ENCODE results near the gene SLC7A11.
A peak's percentile ranks its signal among the peaks of the same experiment; 100 is the strongest.

SLC7A11 gene

DNA sequence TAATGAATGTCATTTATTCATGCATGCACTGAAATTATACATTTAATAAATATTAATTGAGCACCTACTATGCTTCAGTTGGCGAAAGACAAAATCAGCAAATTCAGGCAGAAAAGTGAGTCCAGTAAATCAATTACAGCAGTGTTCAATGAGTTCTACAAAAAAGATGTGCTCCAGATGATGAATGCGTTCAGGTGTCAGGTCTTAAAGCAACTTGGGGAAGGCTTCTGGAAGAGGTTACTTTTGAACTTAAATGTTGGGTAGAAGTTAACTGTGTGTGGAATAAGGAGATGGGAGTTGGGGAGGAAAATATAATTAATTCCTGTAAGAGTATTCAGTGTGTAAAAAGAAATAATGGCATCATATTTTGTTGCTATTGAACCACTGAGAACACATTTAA lies 79.0 kb downstream of the SLC7A11 start:
- no peaks in the 10 kb centered on the region for H3K36me3 ChIP-seq (ENCODE audit: control insufficient read depth, insufficient read depth, low read length)
- no peak overlapping the region for H3K9ac ChIP-seq (ENCODE audit: low read length)
- no peak overlapping the region for H3K4me3 ChIP-seq (ENCODE audit: low read depth, low read length)
- H3K9me3 ChIP-seq (ENCODE audit: control insufficient read depth, insufficient read depth, low read depth, low read length), result no peaks in the 10 kb centered on the region
- no peaks in the 10 kb centered on the region for H3K27me3 ChIP-seq (ENCODE audit: control insufficient read depth, insufficient read depth, low read length)
- no peak overlapping the region for H3K27ac ChIP-seq (ENCODE audit: low read depth, low read length)
- H3K4me1 ChIP-seq (ENCODE audit: control insufficient read depth, insufficient read depth, low read length), result peaks cover 12% of the 10 kb centered on the region

DNA sequence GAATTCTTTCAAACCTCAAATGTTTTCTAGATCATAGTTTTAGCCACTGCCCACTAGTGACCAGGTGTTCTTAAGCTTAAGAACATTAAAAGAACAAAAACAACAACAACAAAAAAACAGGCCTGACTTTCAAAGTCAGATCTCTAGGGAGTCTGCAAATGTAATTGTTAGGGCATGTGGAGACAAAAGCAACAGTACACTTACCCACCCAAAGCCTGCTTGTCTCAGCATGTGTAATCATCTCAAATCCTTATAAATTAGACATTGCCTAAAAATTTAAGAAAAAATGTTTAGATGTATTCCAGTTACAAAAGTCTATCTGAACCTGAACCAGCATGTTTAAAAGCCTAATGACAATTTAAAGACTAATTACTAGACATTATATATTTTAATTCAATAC lies 79.9 kb downstream of the SLC7A11 start:
- no peak overlapping the region for H3K27ac ChIP-seq (ENCODE audit: low read depth, low read length)

DNA sequence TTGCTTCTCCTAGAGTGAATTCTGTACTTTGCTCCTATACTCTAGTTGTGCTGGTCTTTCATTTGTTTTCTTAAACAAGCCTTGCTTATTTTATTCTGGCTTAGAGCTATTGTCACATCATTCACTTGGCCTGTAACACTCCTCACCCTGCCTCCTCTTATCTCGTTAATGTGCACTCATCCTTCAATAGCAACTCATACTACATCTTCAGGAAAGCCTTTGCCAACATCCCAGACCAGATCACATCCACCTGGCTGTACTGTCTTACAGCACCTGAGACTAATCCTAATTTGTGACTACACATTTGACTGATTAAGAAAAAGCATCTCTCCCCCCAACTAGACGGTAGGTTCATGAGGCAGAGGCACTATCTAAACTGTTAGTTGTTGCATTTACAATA lies 80.8 kb downstream of the SLC7A11 start:
- peaks cover 12% of the 10 kb centered on the region for H3K4me1 ChIP-seq (ENCODE audit: control insufficient read depth, insufficient read depth, low read length)
- no peak overlapping the region for H3K9ac ChIP-seq (ENCODE audit: low read length)
- H3K36me3 ChIP-seq (ENCODE audit: control insufficient read depth, insufficient read depth, low read length), result no peaks in the 10 kb centered on the region
- no peaks in the 10 kb centered on the region for H3K9me3 ChIP-seq (ENCODE audit: control insufficient read depth, insufficient read depth, low read depth, low read length)
- no peak overlapping the region for H3K27ac ChIP-seq (ENCODE audit: low read depth, low read length)
- H3K4me3 ChIP-seq (ENCODE audit: low read depth, low read length), result no peak overlapping the region
- no peaks in the 10 kb centered on the region for H3K27me3 ChIP-seq (ENCODE audit: control insufficient read depth, insufficient read depth, low read length)

More for the DNA sequence above, 79.9 kb downstream of the SLC7A11 start:
- Histone ChIP-seq H3K9ac (ENCODE audit: low read length) (no peak overlapping the region), H3K9me3 (ENCODE audit: control insufficient read depth, insufficient read depth, low read depth, low read length) (no peaks in the 10 kb centered on the region), H3K4me3 (ENCODE audit: low read depth, low read length) (no peak overlapping the region), H3K36me3 (ENCODE audit: control insufficient read depth, insufficient read depth, low read length) (no peaks in the 10 kb centered on the region), H3K4me1 (ENCODE audit: control insufficient read depth, insufficient read depth, low read length) (peaks cover 12% of the 10 kb centered on the region), H3K27me3 (ENCODE audit: control insufficient read depth, insufficient read depth, low read length) (no peaks in the 10 kb centered on the region)

DNA sequence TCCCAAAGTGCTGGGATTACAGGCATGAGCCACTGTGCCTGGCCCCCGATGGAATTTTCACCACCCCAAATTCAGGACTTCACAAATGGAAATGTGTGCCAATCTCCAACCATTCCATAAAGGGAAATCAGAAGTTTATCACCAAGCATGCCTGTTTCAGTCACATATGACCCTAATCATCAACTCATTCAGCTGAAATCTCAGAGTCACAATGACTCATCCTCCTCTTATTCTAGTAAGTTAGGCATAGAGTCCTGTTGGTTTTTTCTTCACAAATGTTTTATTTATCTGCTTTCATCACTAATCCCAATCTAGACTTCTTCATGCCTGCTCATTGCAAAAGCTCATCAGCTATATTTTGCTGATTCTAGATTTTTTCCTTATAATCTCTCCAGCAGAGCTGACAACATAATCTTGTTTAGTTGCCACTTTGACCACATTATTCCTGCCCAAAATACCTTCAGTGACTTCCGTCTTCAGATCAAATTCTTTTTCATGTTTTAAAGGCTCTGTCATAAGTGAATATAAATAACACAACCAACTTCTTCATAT lies 83.3 kb downstream of the SLC7A11 start:
- H3K9ac ChIP-seq (ENCODE audit: low read length), result no peak overlapping the region
- H3K4me3 ChIP-seq (ENCODE audit: low read depth, low read length), result no peak overlapping the region
- peaks cover 12% of the 10 kb centered on the region for H3K4me1 ChIP-seq (ENCODE audit: control insufficient read depth, insufficient read depth, low read length)
- no peaks in the 10 kb centered on the region for H3K36me3 ChIP-seq (ENCODE audit: control insufficient read depth, insufficient read depth, low read length)
- no peak overlapping the region for H3K27ac ChIP-seq (ENCODE audit: low read depth, low read length)
- no peaks in the 10 kb centered on the region for H3K27me3 ChIP-seq (ENCODE audit: control insufficient read depth, insufficient read depth, low read length)
- no peaks in the 10 kb centered on the region for H3K9me3 ChIP-seq (ENCODE audit: control insufficient read depth, insufficient read depth, low read depth, low read length)

DNA sequence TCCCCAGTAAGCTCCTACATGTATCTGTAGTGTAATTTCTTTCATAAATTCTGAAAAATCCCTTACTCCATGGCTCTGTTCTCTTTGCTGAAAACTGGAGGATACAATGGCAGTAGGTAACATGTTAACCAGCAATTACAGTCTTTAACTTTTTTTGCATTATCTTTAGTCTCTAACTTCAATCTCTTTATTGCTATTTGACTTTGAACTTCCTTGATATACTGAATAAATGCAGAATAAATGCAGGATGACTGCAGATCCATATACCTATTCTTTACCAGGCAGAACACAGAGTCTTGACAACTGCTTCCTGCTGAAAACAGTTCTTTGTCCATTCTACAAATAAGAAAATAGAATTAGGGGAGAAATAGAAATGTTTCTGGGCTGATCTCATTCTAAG lies 101.3 kb downstream of the SLC7A11 start:
- H3K27ac ChIP-seq (ENCODE audit: low read depth, low read length), result no peak overlapping the region
- no peaks in the 10 kb centered on the region for H3K36me3 ChIP-seq (ENCODE audit: control insufficient read depth, insufficient read depth, low read length)
- no peak overlapping the region for H3K9ac ChIP-seq (ENCODE audit: low read length)
- H3K4me1 ChIP-seq (ENCODE audit: control insufficient read depth, insufficient read depth, low read length), result no peaks in the 10 kb centered on the region
- no peaks in the 10 kb centered on the region for H3K27me3 ChIP-seq (ENCODE audit: control insufficient read depth, insufficient read depth, low read length)
- no peak overlapping the region for H3K4me3 ChIP-seq (ENCODE audit: low read depth, low read length)
- H3K9me3 ChIP-seq (ENCODE audit: control insufficient read depth, insufficient read depth, low read depth, low read length), result no peaks in the 10 kb centered on the region

DNA sequence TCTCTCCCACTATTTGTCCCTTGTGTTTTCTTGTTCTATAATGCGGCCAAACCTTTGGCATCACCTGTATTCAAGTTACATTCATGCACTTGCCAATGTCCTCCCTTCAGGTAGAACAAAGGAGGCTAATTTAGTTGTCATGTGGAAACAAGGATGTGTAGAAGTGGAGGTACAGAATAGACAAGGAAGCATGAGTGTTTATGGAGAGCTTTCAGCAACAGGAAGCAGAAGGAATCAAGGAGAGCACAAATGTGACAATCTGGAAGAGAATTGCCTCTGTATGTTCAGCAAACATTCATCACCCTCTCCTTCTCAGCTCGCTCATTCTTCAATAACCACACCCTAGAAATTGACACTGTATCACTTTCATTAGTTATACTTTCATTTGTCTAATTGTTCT lies 103.4 kb downstream of the SLC7A11 start:
- Histone ChIP-seq H3K27me3 (ENCODE audit: control insufficient read depth, insufficient read depth, low read length) (no peaks in the 10 kb centered on the region), H3K36me3 (ENCODE audit: control insufficient read depth, insufficient read depth, low read length) (no peaks in the 10 kb centered on the region), H3K4me3 (ENCODE audit: low read depth, low read length) (no peak overlapping the region), H3K9ac (ENCODE audit: low read length) (no peak overlapping the region), H3K9me3 (ENCODE audit: control insufficient read depth, insufficient read depth, low read depth, low read length) (no peaks in the 10 kb centered on the region), H3K4me1 (ENCODE audit: control insufficient read depth, insufficient read depth, low read length) (no peaks in the 10 kb centered on the region), H3K27ac (ENCODE audit: low read depth, low read length) (no peak overlapping the region)

DNA sequence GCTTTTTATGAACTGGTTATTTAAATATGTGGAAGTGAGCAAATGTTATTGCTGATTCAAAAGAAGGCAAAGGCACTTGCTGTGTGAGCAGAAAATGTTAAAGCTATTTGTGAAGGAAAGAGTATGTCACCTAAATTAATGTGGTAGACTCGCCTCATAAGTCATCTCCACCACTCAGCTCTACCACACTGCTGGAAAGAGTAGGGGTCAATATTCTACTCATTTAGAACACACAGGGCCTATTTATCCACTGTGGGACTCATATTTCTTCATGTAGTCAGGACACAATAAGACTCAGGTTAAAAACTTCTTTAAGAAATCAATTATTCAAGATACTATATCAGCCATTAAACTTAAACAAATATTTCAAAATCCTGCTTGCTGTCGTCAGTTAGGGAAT lies 106.5 kb downstream of the SLC7A11 start:
- no peaks in the 10 kb centered on the region for H3K4me1 ChIP-seq (ENCODE audit: control insufficient read depth, insufficient read depth, low read length)
- H3K27ac ChIP-seq (ENCODE audit: low read depth, low read length), result no peak overlapping the region
- no peaks in the 10 kb centered on the region for H3K27me3 ChIP-seq (ENCODE audit: control insufficient read depth, insufficient read depth, low read length)

DNA sequence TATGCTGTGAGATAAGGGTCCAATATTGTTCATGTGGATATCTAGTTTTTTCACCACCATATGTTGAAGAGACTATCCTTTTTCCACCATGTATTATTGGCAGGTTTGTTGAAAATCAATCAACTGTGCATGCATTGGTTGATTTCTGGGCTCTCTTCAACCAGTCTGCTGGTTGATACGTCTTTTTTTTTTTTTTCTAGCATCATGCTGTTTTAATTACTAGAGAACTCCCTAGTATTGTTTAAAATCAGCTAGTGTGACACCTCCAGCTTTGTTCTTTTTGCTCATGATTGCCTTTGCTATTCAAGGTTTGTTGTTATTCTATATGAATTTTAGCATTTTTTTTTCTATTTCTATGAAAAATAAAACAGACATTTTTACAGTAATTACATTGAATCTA lies 123.9 kb downstream of the SLC7A11 start:
- peaks cover 17% of the 10 kb centered on the region for H3K4me1 ChIP-seq (ENCODE audit: control insufficient read depth, insufficient read depth, low read length)
- H3K36me3 ChIP-seq (ENCODE audit: control insufficient read depth, insufficient read depth, low read length), result no peaks in the 10 kb centered on the region
- no peak overlapping the region for H3K4me3 ChIP-seq (ENCODE audit: low read depth, low read length)
- no peak overlapping the region for H3K27ac ChIP-seq (ENCODE audit: low read depth, low read length)
- peaks cover 6% of the 10 kb centered on the region; the same call in 1 of the 2 replicates for H3K9me3 ChIP-seq (ENCODE audit: control insufficient read depth, insufficient read depth, low read depth, low read length)
- H3K27me3 ChIP-seq (ENCODE audit: control insufficient read depth, insufficient read depth, low read length), result no peaks in the 10 kb centered on the region
- no peak overlapping the region for H3K9ac ChIP-seq (ENCODE audit: low read length)

More for the DNA sequence above, 106.5 kb downstream of the SLC7A11 start:
- Histone ChIP-seq H3K9ac (ENCODE audit: low read length) (no peak overlapping the region), H3K4me3 (ENCODE audit: low read depth, low read length) (no peak overlapping the region), H3K9me3 (ENCODE audit: control insufficient read depth, insufficient read depth, low read depth, low read length) (peaks cover 4% of the 10 kb centered on the region; the same call in 1 of the 2 replicates), H3K36me3 (ENCODE audit: control insufficient read depth, insufficient read depth, low read length) (no peaks in the 10 kb centered on the region)

DNA sequence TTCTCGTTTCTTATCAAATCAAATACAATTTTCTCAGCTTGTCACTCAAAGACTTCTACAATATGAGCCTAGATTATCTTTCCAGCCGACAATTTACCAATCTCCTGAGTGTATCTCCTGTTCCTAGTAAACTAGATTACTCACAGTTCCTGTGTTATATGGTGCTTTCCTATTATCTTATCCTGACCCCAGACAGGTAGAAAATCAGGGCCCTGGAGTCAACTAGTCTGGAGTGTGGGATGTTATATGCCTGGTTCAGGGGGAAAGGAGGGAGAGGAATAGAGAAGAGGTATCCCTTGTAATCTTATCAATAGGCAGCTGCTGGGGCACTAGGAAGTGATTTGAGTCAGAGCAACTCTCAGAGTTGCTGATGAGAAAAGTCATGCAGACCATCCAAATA lies 127.1 kb downstream of the SLC7A11 start:
- no peak overlapping the region for H3K27ac ChIP-seq (ENCODE audit: low read depth, low read length)
- no peaks in the 10 kb centered on the region for H3K36me3 ChIP-seq (ENCODE audit: control insufficient read depth, insufficient read depth, low read length)
- H3K27me3 ChIP-seq (ENCODE audit: control insufficient read depth, insufficient read depth, low read length), result no peaks in the 10 kb centered on the region
- H3K4me1 ChIP-seq (ENCODE audit: control insufficient read depth, insufficient read depth, low read length), result peaks cover 40% of the 10 kb centered on the region
- H3K9me3 ChIP-seq (ENCODE audit: control insufficient read depth, insufficient read depth, low read depth, low read length), result no peaks in the 10 kb centered on the region
- H3K9ac ChIP-seq (ENCODE audit: low read length), result no peak overlapping the region
- no peak overlapping the region for H3K4me3 ChIP-seq (ENCODE audit: low read depth, low read length)

DNA sequence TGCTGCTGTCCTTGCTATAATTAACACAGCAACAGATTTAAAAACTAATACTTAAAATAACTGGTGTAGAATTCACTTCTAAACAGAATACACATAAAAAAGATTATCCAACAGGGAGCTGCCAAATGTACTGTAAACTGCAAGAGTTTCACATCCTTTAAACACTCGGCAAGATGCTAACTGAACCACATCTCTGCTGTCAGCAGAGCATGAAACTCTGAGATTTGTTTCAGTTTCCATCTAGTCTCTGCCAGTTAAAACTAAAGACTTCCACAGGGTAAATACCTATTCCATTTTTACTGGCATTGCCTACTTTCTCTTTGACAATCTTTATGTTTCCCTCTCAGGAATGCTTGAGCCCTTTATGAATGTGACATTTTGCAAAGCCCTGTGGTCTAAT lies 127.7 kb downstream of the SLC7A11 start:
- H3K4me3 ChIP-seq (ENCODE audit: low read depth, low read length), result no peak overlapping the region
- peaks cover 40% of the 10 kb centered on the region for H3K4me1 ChIP-seq (ENCODE audit: control insufficient read depth, insufficient read depth, low read length)
- no peak overlapping the region for H3K9ac ChIP-seq (ENCODE audit: low read length)
- peak overlapping the region; percentile 88; the same call in 1 of the 2 replicates for H3K27ac ChIP-seq (ENCODE audit: low read depth, low read length)
- peaks cover under 1% of the 10 kb centered on the region; the same call in 1 of the 2 replicates for H3K9me3 ChIP-seq (ENCODE audit: control insufficient read depth, insufficient read depth, low read depth, low read length)
- no peaks in the 10 kb centered on the region for H3K36me3 ChIP-seq (ENCODE audit: control insufficient read depth, insufficient read depth, low read length)
- no peaks in the 10 kb centered on the region for H3K27me3 ChIP-seq (ENCODE audit: control insufficient read depth, insufficient read depth, low read length)
